Stimulated activated naive CD8-positive, alpha-beta T cell treated with anti-CD3 and anti-CD28 coated beads, Interleukin-15, Interleukin-2, amounts not matched to agents 100 ng/mL and 50 ng/mL, for 24 hours (primary cell): ENCODE data around the gene PRR5L.
A peak's percentile ranks its signal among the peaks of the same experiment; 100 is the strongest.
"Not testable (repeated sequence)": the region's sequence is repeated elsewhere in the genome, so short reads cannot be mapped to it uniquely, and the experiment has no call there.

Source experiments
- H3K27ac Mint-ChIP-seq: one replicate; pipeline ENCODE4 v1.8.0; 2021; ENCODE audit warnings: mild to moderate bottlenecking, mixed read lengths
- H3K27me3 Mint-ChIP-seq: one replicate; pipeline ENCODE4 v1.8.0; 2021; ENCODE audit warnings: mixed read lengths
- H3K36me3 Mint-ChIP-seq: one replicate; pipeline ENCODE4 v1.8.0; 2021; ENCODE audit warnings: low read depth, mixed read lengths
- H3K4me1 Mint-ChIP-seq: one replicate; pipeline ENCODE4 v1.8.0; 2021; ENCODE audit warnings: low read depth, mixed read lengths
- H3K4me3 Mint-ChIP-seq: one replicate; pipeline ENCODE4 v1.8.0; 2021; ENCODE audit warnings: mild to moderate bottlenecking, mixed read lengths
- H3K9me3 Mint-ChIP-seq: one replicate; pipeline ENCODE4 v1.8.0; 2021; ENCODE audit warnings: mixed read lengths

Gene PRR5L

DNA sequence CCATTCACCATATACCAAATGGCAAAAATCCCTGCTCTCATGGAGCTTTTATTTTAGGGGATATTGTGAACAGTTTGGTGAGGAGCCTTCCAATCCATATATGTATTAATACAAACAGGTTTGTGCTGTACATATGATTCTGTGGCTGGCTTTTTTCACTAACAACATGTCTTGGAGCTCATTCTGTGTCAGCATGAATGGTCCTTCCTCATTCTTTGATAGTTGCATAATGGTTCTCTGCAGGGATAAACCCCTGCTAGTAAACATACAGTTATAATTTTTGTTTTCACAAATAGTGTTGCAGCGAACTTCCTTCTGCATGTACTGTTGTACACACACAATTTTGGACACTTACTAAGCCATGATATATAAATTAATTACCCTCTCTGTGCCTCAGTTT is 8.3 kb downstream of the PRR5L start:
- H3K27me3 Mint-ChIP-seq, result peaks cover 22% of the 10 kb centered on the region
- peaks cover 6% of the 10 kb centered on the region for H3K9me3 Mint-ChIP-seq
- no peak overlapping the region for H3K27ac Mint-ChIP-seq
- no peak overlapping the region for H3K4me3 Mint-ChIP-seq
- H3K36me3 Mint-ChIP-seq, result no peaks in the 10 kb centered on the region
- H3K4me1 Mint-ChIP-seq, result no peaks in the 10 kb centered on the region

DNA sequence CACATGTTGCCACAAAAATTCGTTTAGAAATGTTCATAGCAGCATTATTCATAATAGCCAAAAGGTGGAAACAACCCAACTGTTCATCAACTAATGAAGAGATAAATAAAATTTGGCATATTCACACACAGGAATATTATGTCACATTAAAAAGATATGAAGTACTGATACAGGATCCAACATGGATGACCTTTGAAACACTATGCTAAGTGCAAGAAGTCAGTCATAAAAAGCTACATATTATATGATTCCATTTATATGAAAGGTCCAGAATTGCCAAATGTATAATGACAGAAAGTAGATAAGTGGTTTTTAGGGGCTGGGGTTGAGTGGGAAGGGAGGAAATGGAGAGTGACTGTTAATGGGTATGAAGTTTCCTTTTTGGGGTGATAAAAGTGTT is 9.0 kb downstream of the PRR5L start:
- Mint-ChIP-seq H3K9me3 (peaks cover 6% of the 10 kb centered on the region), H3K36me3 (no peaks in the 10 kb centered on the region), H3K4me3 (no peak overlapping the region), H3K27me3 (peaks cover 27% of the 10 kb centered on the region), H3K27ac (no peak overlapping the region), H3K4me1 (no peaks in the 10 kb centered on the region)

DNA sequence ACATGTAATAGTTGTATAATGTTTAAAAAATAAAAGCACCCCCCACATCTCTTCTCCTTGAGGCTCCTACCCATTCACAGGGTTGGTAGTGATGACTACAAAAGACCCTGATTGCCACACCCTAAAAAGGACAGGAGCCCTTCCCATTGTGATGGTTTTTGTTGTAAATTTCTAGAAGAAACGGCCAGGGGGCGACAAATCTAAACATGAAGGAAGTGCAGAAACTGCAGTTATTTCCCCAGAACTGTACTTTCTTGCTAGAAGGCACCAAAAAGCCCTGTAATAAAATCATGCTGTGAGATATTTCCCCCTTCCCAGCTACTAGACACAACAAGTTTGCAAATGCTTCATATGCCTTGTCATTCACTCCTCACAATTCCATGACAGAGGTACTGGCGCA is 10.8 kb downstream of the PRR5L start:
- Mint-ChIP-seq H3K27me3 (peaks cover 34% of the 10 kb centered on the region), H3K36me3 (no peaks in the 10 kb centered on the region), H3K27ac (peak overlapping the region; percentile 14), H3K4me1 (no peaks in the 10 kb centered on the region), H3K4me3 (no peak overlapping the region), H3K9me3 (peaks cover 6% of the 10 kb centered on the region)

DNA sequence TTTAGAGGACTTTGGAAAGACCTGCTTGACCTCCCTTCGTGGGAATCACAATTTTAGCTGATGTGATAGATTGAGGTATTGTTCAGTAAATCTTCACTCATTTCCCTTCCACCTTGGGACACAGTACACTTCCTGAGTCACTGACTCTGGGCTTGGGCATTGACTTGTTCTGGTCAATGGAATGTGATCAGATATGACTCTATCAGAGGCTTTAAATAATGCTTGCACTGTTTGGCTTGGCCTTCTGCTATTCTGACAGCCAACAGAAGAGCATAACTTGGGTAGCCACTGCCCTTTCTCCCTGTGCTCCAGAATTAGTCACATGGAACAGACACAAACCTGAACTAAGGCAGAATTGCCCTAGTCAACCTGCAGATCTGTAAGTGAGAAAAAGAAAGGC is 12.5 kb downstream of the PRR5L start:
- H3K4me1 Mint-ChIP-seq, result peaks cover 11% of the 10 kb centered on the region
- no peak overlapping the region for H3K4me3 Mint-ChIP-seq
- peaks cover 6% of the 10 kb centered on the region for H3K9me3 Mint-ChIP-seq
- peaks cover 35% of the 10 kb centered on the region for H3K27me3 Mint-ChIP-seq
- no peak overlapping the region for H3K27ac Mint-ChIP-seq
- no peaks in the 10 kb centered on the region for H3K36me3 Mint-ChIP-seq

DNA sequence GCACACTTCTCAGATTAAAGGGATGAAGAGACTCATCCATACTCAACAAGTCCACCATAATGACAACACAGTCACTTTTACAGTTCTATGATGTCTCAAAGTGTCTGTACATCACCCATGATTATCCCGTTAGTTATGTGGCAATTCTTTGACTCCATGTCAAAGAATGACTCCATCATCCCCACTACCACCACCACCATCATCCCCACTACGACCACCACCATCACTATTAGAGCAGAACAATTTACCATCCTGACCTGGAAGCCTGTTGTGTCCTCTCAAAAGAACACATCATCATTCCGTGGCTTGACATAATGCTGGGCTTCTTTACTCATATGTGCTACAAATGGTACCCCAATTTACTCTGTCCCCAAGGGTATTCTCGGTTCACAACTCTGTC is 13.7 kb downstream of the PRR5L start:
- Mint-ChIP-seq H3K4me1 (peaks cover 11% of the 10 kb centered on the region), H3K4me3 (no peak overlapping the region), H3K9me3 (peaks cover 6% of the 10 kb centered on the region), H3K27ac (no peak overlapping the region), H3K36me3 (no peaks in the 10 kb centered on the region), H3K27me3 (peaks cover 46% of the 10 kb centered on the region)

DNA sequence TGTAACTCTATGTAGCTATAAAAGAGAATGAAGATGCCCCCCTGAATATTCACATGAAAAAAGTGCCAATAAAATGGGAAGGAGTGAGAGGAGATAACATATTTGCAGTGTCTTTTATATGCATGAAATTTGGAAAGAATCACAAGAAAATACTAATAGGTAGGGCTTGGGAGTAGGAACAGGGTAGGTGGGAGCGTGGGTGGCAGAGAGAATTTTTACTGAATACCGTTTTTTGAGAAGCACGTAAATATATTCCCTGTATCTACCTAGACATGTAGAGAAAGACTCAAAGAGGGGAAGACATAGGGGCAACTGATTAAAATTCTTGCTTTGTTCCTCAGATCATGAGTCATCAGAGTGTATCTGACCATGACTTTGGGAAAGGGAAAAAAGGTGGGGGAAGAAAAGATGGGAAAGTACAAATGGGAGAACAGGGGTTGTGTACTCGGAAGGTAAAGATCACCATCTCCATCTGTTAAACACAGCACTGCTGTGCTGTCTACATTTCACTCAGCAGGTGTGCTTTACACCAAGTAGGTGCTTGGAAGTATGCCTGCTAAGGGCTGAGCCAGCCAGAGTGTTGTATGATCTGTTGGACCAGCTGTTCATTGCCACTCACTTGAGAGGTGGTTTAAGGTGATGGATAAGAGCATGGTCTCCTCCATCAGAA is 16.0 kb downstream of the PRR5L start:
- no peak overlapping the region for H3K4me3 Mint-ChIP-seq
- no peak overlapping the region for H3K27ac Mint-ChIP-seq
- peaks cover 6% of the 10 kb centered on the region for H3K9me3 Mint-ChIP-seq
- H3K27me3 Mint-ChIP-seq, result peaks cover 63% of the 10 kb centered on the region
- H3K36me3 Mint-ChIP-seq, result no peaks in the 10 kb centered on the region
- H3K4me1 Mint-ChIP-seq, result peaks cover 11% of the 10 kb centered on the region

DNA sequence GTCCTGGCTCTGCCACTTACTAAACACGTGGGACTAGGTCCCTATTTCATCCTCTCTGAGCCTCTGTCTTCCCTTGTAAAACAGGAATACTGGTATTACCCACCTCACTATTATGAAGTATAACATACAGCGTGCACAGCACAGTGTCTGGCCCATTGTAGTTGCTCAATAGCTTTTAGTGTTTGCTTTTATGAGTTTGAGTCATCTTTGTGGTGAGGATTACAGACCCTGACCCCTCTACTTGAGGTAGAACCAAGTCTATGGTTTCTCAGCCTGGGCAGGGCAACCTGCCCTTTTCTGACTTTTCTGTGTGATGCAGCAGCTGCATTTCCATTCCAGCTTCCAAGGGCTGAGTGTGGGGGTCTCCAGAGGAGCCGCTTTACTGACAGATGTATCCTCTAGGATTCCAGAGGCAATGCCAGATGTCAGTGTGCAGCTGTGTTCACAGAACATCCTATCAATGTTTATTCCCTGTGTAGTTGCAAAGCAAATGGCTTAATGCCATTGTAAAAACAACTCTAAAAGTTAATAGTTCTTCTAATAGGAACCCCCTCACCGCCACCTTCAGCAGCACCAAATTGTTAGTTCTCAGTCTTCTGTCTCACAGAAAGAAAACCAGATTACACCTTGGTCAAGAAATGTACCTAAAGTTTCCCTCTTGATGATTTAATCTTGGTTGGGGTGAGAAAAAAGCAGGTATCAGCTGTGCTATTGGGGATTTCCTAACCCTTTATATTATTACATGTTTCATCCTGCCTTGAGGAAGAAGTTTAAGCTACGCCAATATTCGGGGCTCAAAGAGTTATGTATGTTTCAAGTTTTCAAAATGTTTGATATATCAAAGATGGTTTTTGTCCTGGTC is 16.8 kb downstream of the PRR5L start:
- no peaks in the 10 kb centered on the region for H3K36me3 Mint-ChIP-seq
- H3K4me1 Mint-ChIP-seq, result peaks cover 11% of the 10 kb centered on the region
- H3K27me3 Mint-ChIP-seq, result peaks cover 65% of the 10 kb centered on the region
- no peak overlapping the region for H3K27ac Mint-ChIP-seq
- H3K9me3 Mint-ChIP-seq, result peaks cover 6% of the 10 kb centered on the region
- no peak overlapping the region for H3K4me3 Mint-ChIP-seq

DNA sequence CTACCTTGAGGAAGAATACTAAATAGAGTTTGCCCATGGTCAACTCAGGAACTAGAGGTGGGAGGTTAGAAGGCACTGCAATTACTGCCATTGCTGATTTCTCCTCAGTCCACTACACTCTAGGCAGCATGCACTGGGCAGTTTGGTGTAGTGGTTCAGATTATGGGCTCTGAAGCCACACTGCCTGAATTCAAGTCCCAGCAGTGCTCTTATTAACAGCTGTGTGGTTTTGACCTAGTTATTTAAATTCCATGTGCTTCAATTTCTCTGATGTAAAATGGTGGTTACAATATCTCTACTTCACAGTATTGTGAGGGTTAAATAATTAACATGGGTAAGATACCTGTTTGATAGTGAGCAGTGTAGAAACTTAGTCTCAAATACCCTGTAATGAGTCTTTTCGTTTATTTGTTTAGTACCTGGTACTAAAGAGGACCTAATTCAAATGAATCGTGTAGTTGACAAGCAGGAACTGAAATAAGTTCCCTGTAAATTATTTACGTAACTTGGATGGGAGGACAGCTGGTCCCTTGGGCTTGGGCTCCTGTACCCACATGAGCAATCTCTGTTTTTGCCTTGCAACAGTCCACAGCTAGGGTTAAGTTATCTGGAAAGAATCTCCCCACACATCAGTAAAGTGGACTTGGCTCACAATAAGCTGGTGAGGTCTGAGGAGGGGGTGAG is 17.8 kb downstream of the PRR5L start:
- H3K4me1 Mint-ChIP-seq, result peaks cover 11% of the 10 kb centered on the region
- peaks cover 4% of the 10 kb centered on the region for H3K9me3 Mint-ChIP-seq
- no peak overlapping the region for H3K4me3 Mint-ChIP-seq
- no peaks in the 10 kb centered on the region for H3K36me3 Mint-ChIP-seq
- H3K27ac Mint-ChIP-seq, result no peak overlapping the region
- peaks cover 68% of the 10 kb centered on the region for H3K27me3 Mint-ChIP-seq

DNA sequence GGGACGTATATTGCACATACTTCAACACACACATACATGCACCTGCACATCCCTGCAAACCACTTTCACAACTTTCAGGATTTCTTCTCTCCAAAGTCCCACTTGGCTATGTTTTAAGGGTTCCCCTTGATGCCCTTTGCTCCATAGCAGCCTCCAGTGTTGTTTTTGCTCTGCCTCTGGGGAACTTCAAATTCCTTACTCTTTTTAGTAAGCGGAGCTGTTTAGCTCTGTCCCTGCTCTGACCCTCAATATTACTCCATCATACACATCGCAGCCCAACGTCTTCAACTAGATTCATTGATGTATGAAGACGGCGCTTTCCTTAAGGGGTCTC is 18.3 kb downstream of the PRR5L start:
- Mint-ChIP-seq H3K4me3 (no peak overlapping the region), H3K36me3 (no peaks in the 10 kb centered on the region), H3K9me3 (no peaks in the 10 kb centered on the region), H3K27me3 (peaks cover 63% of the 10 kb centered on the region), H3K27ac (no peak overlapping the region), H3K4me1 (peaks cover 11% of the 10 kb centered on the region)

DNA sequence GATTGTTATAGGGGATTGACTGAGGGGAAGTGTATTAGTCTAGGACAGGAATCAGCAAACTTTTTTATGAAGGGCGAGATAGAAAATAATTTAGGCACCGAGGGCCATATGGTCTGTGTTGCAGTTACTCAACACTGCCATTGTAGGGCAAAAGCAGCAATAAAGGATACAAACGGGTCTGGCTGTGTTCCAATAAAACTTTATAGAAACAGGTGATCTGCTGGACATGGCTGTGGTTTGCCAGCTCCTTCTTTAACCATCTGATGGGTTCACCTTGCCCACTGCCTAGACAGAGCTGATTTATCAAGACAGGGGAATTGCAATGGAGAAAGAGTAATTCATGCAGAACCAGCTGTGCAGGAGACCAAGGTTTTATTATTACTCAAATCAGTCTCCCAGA is 20.0 kb downstream of the PRR5L start:
- Mint-ChIP-seq H3K27ac (no peak overlapping the region), H3K36me3 (no peaks in the 10 kb centered on the region), H3K4me1 (peaks cover 11% of the 10 kb centered on the region), H3K27me3 (peaks cover 55% of the 10 kb centered on the region), H3K4me3 (no peak overlapping the region), H3K9me3 (no peaks in the 10 kb centered on the region)

DNA sequence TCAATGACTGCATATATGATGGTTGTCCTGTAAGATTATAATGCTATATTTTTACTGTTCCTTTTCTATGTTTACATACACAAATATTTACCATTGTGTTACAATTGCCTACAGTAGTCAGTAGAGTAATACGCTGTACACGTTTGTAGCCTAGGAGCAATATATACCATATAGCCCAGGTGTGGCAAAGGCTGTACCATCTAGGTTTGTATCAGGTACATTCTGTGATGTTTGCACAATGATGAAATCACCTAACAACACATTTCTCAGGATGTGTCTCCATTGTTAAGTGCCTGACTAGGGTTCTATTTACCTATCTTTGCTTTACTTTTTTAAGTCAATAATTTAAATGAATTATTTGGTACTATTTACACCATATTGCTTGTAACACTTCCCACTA is 21.9 kb downstream of the PRR5L start:
- H3K36me3 Mint-ChIP-seq, result no peaks in the 10 kb centered on the region
- H3K9me3 Mint-ChIP-seq, result no peaks in the 10 kb centered on the region
- H3K27ac Mint-ChIP-seq, result no peak overlapping the region
- H3K4me1 Mint-ChIP-seq, result peaks cover 4% of the 10 kb centered on the region
- H3K4me3 Mint-ChIP-seq, result no peak overlapping the region
- H3K27me3 Mint-ChIP-seq, result peaks cover 48% of the 10 kb centered on the region

DNA sequence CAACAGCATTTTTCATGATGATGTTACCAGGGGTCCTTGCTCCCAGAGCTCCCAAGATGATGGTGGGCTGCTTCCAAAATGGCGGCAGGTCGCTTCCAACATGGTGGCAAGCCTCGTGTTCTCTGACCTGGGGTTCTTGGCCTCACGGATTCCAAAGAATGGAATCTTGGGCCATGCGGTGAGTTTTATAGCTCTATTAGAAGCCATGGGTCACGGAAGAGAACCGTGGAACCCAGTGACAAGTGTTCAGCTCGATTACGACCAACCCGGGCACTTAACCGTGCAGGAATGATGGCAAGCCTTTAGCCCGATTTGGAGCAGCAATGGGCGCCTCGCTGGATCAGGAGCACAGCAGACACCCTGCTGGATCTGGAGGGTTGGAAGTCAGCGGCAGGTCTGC is 28.9 kb downstream of the PRR5L start:
- not testable (repeated sequence) for H3K4me3 Mint-ChIP-seq, H3K27ac Mint-ChIP-seq, H3K9me3 Mint-ChIP-seq, H3K36me3 Mint-ChIP-seq
- Mint-ChIP-seq H3K27me3 (peaks cover 15% of the 10 kb centered on the region), H3K4me1 (peaks cover 37% of the 10 kb centered on the region)

DNA sequence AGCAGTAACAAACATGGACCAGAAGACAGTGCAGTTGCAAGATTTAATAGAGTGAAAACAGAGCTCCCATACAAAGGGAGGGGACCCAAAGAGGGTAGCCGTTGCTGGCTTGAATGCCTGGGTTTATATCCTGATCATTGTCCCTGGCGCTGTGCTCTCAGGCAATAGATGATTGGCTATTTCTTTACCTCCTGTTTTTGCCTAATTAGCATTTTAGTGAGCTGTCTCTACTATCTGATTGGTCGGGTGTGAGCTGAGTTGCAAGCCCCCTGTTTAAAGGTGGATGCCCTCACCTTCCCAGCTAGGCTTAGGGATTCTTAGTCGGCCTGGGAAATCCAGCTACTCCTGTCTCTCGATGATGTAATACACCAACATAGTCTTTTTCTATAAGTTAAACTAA is 29.3 kb downstream of the PRR5L start:
- H3K27ac Mint-ChIP-seq, H3K9me3 Mint-ChIP-seq, H3K4me3 Mint-ChIP-seq, H3K36me3 Mint-ChIP-seq: not testable (repeated sequence)
- peaks cover 20% of the 10 kb centered on the region for H3K27me3 Mint-ChIP-seq
- peaks cover 42% of the 10 kb centered on the region for H3K4me1 Mint-ChIP-seq

DNA sequence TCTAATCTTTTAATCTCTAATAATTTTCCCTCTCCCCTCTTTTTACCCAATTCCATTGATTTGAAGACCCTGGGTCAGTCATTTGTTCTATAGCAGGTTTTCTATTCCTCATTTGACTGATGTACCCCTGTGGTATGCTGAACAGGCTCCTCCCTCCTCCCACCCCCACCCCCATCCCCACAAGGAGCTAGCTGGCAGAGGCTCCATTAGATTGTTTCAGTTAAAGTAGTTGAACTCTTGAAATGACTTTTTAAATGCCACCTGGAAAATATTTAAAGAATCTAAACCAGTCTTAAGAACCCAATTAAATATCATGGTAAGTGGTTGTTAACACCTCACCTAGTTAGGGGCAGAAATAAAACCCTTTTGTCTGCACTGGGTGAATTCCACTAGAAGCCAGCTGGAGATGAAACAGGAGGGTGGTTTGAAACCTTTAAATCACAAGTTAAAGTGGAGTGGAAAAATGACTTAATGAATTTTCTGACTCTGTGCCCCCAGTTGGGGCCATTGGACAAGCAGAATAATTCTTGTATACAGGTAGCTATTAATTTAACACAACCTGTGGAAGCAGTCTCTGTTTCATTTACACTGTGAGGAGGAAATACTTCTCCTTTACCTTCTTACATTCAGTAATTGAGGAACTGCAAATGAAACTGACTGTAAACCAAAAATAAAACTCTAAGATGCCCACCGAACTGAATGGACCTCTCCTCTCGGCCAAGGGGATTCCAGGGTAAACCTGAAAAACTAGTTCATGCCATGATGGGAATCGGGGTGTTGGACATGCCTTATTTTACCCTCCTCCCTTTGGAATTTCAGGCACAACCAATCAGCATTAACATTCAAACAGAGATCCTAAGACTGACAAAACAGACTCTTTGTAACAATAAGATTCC is 30.7 kb downstream of the PRR5L start:
- H3K36me3 Mint-ChIP-seq, result no peaks in the 10 kb centered on the region
- H3K27me3 Mint-ChIP-seq, result peaks cover 20% of the 10 kb centered on the region
- peak overlapping the region; percentile 87 for H3K27ac Mint-ChIP-seq
- H3K4me1 Mint-ChIP-seq, result peaks cover 44% of the 10 kb centered on the region
- peak overlapping the region; percentile 52 for H3K4me3 Mint-ChIP-seq
- no peaks in the 10 kb centered on the region for H3K9me3 Mint-ChIP-seq
